GM12878 (cell line): Measurements from ENCODE around the gene BANP. TPM values are rescaled to one million over a fixed set of nuclear protein-coding genes. Genes with fewer than 3 reads are reported as not detected.
"Not testable (repeated sequence)": the region's sequence is repeated elsewhere in the genome, so short reads cannot be mapped to it uniquely, and the experiment has no call there.

ENCODE experiments used
- ATAC-seq: fragments of 200-7000 bp; cut with Tn5 transposase; 3 replicates; pipeline ENCODE4 v1.9.1; 2020; ENCODE audit warnings: mild to moderate bottlenecking, moderate library complexity
- BruUV-seq: library from RNA; stranded (reverse); fragments of 400-500 nt; replicated peaks from 2 replicates; lab custom pipeline; 2021; lab: Mats Ljungman, UMichigan
- CTCF ChIA-PET: fragments of 300-600 bp; sonication (Branson Sonifier 250); formaldehyde crosslinking; extraction: SDS; loops from one replicate; lab custom pipeline; 2021; ENCODE audit warnings: inconsistent platforms; lab: Yijun Ruan, JAX
- POLR2A ChIA-PET: fragments of 350-600 bp; formaldehyde crosslinking; extraction: SDS; loops from one replicate; lab custom pipeline; 2021; ENCODE audit warnings: inconsistent platforms; lab: Charles Lee
- RAD21 ChIA-PET: fragments of 300-600 bp; sonication (Branson Sonifier 250); formaldehyde crosslinking; loops from one replicate; lab custom pipeline; 2023; ENCODE audit warnings: antibody characterized with exemption; ENCODE audit not compliant: unreplicated experiment; lab: Charles Lee
- SMC1A ChIA-PET: fragments of 300-600 bp; sonication (Branson Sonifier 250); formaldehyde crosslinking; loops from one replicate; lab custom pipeline; 2023; ENCODE audit not compliant: unreplicated experiment, uncharacterized antibody; lab: Charles Lee
- DNase-seq: peaks from one replicate; pipeline ENCODE4 v3.0.0-alpha.2; 2011; ENCODE audit warnings: low read depth, low spot score
- FAIRE-seq: peaks from 3 replicates; lab custom pipeline; 2011; peaks lifted over from hg19 to GRCh38; lab: Jason Lieb, UNC
- H2AFZ ChIP-seq: 2 replicates; pipeline ENCODE4 v1.6.0; 2011; ENCODE audit warnings: low read depth, low read length, control low read depth; ENCODE audit not compliant: control insufficient read depth
- H3K27ac ChIP-seq: 2 replicates; pipeline ENCODE4 v1.5.1; 2011; ENCODE audit warnings: control low read depth; ENCODE audit not compliant: control insufficient read depth, insufficient read depth
- H3K27me3 ChIP-seq, 2 experiments: replicated peaks in 1 of 2; 2 replicates each; pipeline versions ENCODE4 v1.6.0 to v1.6.1; 2011; ENCODE audit warnings: low read length in 1 of 2; ENCODE audit not compliant: control insufficient read depth in 2 of 2, insufficient read depth in 2 of 2
- H3K36me3 ChIP-seq, 2 experiments: 2 replicates each; pipeline ENCODE4 v1.5.1; 2011; ENCODE audit warnings: low read length in 1 of 2; ENCODE audit not compliant: control insufficient read depth in 2 of 2, insufficient read depth in 2 of 2
- H3K4me1 ChIP-seq: 2 replicates; pipeline ENCODE4 v1.6.1; 2011; ENCODE audit warnings: mild to moderate bottlenecking, low read length, moderate library complexity, mixed read lengths; ENCODE audit not compliant: control insufficient read depth, insufficient read depth
- H3K4me2 ChIP-seq: 2 replicates; pipeline ENCODE4 v1.6.0; 2011; ENCODE audit warnings: control low read depth; ENCODE audit not compliant: control insufficient read depth, insufficient read depth
- H3K4me3 ChIP-seq: fragments of 200-600 bp; sonication (generic); 2 replicates; pipeline ENCODE4 v1.5.1; 2016
- H3K79me2 ChIP-seq: 2 replicates; pipeline ENCODE4 v1.6.0; 2011; ENCODE audit warnings: low read length; ENCODE audit not compliant: control insufficient read depth, insufficient read depth
- H3K9ac ChIP-seq: 2 replicates; pipeline ENCODE4 v1.8.0; 2011; ENCODE audit warnings: low read length, control low read depth, mixed read lengths; ENCODE audit not compliant: control insufficient read depth, insufficient read depth
- H3K9me3 ChIP-seq: replicated peaks from 3 replicates; pipeline ENCODE4 v1.5.1; 2011; ENCODE audit warnings: mild to moderate bottlenecking, low read length; ENCODE audit not compliant: control insufficient read depth, insufficient read depth
- H4K20me1 ChIP-seq: 2 replicates; pipeline ENCODE4 v1.6.0; 2011; ENCODE audit not compliant: control insufficient read depth, insufficient read depth
- WGBS: methylation state at CpG from one replicate; pipeline ENCODE4 v1.1.6; 2016; ENCODE audit warnings: low lambda C conversion rate; ENCODE audit not compliant: insufficient replicate concordance, insufficient coverage; ENCODE audit errors: missing lambda C conversion rate; 5-methylcytosine and 5-hydroxymethylcytosine counted together
- in situ Hi-C: fragments of 300-500 bp; cut with MboI; formaldehyde crosslinking; loops from 9 replicates; pipeline ENCODE4 v1.14.3; 2018; ENCODE audit warnings: mixed read lengths
- intact Hi-C: fragments of 100-400 bp; cut with micrococcal nuclease; formaldehyde crosslinking; loops from one replicate; pipeline ENCODE4 v1.14.2; 2022; ENCODE audit not compliant: unreplicated experiment
- polyA plus RNA-seq, 11 experiments: library from polyadenylated mRNA; depleted of rRNA in 4 of 11; unstranded in 6 of 11; stranded (reverse) in 5 of 11; fragments of >200 nt; fragmentation: Nextera tagmentation in 4 of 11; fragmentation: Illumina TruSeq in 1 of 11; extraction: Ambion mirVana in 4 of 11; extraction: Trizol in 1 of 11; gene quantifications; 1 replicate in 1 of 11; 2 replicates in 10 of 11; pipeline versions ENCODE4 v1.2.1 to v1.2.3, GENCODE V29; 2011 to 2016; ENCODE audit warnings: inconsistent platforms in 2 of 11, missing spikeins in 2 of 11, low read depth in 1 of 11
- total RNA-seq, 4 experiments: library from RNA; depleted of rRNA in 3 of 4; stranded (reverse); fragments of >200 nt in 3 of 4; fragmentation: Illumina TruSeq in 1 of 4; extraction: Trizol in 1 of 4; gene quantifications; 2 replicates each; pipeline versions ENCODE4 v1.2.1 to v1.2.3, GENCODE V29; 2013 to 2021

The BANP gene
- total and polyA plus RNA-seq, 10 of the 15 experiments (the other 5 are each of a cell fraction or from before 2014, with no cell fraction given), result 3.9 to 21.9 (median 12.2) TPM

GRCh38 chr16:87905521-87905920, 45.7 kb upstream of the BANP start:
- DNase-seq, H3K4me2 ChIP-seq, H2AFZ ChIP-seq, H3K36me3 ChIP-seq, H3K79me2 ChIP-seq, H3K4me1 ChIP-seq, intact Hi-C loops, H3K27me3 ChIP-seq, H3K4me3 ChIP-seq, FAIRE-seq, ATAC-seq, H4K20me1 ChIP-seq, H3K27ac ChIP-seq, H3K9ac ChIP-seq, BruUV-seq, H3K9me3 ChIP-seq: not testable (repeated sequence)
- 78% methylated on average over 7 of the region's 7 CpGs for WGBS
- ChIA-PET RAD21 (interaction anchor here (1.0 to 2.8 kb wide), 3 partner anchors 10 to 126 kb away, joined by 3 to 11 read pairs (median 5); no protein-coding TSS in a partner anchor), POLR2A (interaction anchor here (0.6 kb wide), 1 partner anchor 136 kb away, joined by 3 read pairs; no protein-coding TSS in a partner anchor), CTCF (interaction anchor here (1.1 to 4.3 kb wide), 8 partner anchors 9 to 145 kb away, joined by 4 to 15 read pairs (median 9); no protein-coding TSS in a partner anchor), SMC1A (interaction anchor here (0.6 to 3.1 kb wide), 3 partner anchors 35 to 129 kb away, joined by 3 to 13 read pairs (median 7); no protein-coding TSS in a partner anchor)
- in situ Hi-C loops, result loop anchor here (5.0 kb wide), 1 partner anchor 128 kb away; no protein-coding TSS in a partner anchor

GRCh38 chr16:87908101-87908500, 43.1 kb upstream of the BANP start:
- H3K9ac ChIP-seq, H4K20me1 ChIP-seq, H3K79me2 ChIP-seq, BruUV-seq, H3K36me3 ChIP-seq, H3K4me3 ChIP-seq, POLR2A ChIA-PET, H2AFZ ChIP-seq, H3K27me3 ChIP-seq, ATAC-seq, H3K4me2 ChIP-seq, H3K27ac ChIP-seq, H3K4me1 ChIP-seq, H3K9me3 ChIP-seq, DNase-seq: not testable (repeated sequence)
- in situ Hi-C loops (loop anchor here (5.0 kb wide), 1 partner anchor 131 kb away; no protein-coding TSS in a partner anchor), intact Hi-C loops (loop anchor here (2.0 kb wide), 2 partner anchors 29 to 37 kb away; no protein-coding TSS in a partner anchor)
- ChIA-PET RAD21 (interaction anchor here (0.7 to 2.3 kb wide), 5 partner anchors 13 to 129 kb away, joined by 3 to 10 read pairs (median 6); no protein-coding TSS in a partner anchor), CTCF (interaction anchor here (0.7 to 5.0 kb wide), 9 partner anchors 10 to 128 kb away, joined by 3 to 47 read pairs (median 6); no protein-coding TSS in a partner anchor), SMC1A (interaction anchor here (0.6 to 3.1 kb wide), 7 partner anchors 17 to 129 kb away, joined by 3 to 13 read pairs (median 5); no protein-coding TSS in a partner anchor)
- FAIRE-seq, result peak; percentile 35
- WGBS, result 84% methylated on average over 11 of the region's 11 CpGs
